SK-N-SH treated with all-trans-retinoic acid at 6 μM for 48 hours (cell line): Measurements from ENCODE around the gene C21orf58.

Source experiments
- ATAC-seq: fragments of 200-7000 bp; cut with Tn5 transposase; 3 replicates; pipeline ENCODE4 v1.9.1; 2020; ENCODE audit warnings: mild to moderate bottlenecking, moderate library complexity
- ARNTL ChIP-seq: fragments of 450-650 bp; formaldehyde crosslinking; IDR thresholded peaks from 2 replicates; pipeline ENCODE4 v1.5.0; 2020; ENCODE audit warnings: low read depth, mild to moderate bottlenecking, moderate library complexity, borderline replicate concordance
- BACH2 ChIP-seq: fragments of 250-450 bp; sonication (Bioruptor Pico); IDR thresholded peaks from 2 replicates; pipeline ENCODE4 v1.9.0; 2021; ENCODE audit warnings: mild to moderate bottlenecking, borderline replicate concordance
- CSDC2 ChIP-seq: fragments of 250-450 bp; sonication (Bioruptor Pico); IDR thresholded peaks from 2 replicates; pipeline ENCODE4 v1.5.0; 2020; ENCODE audit warnings: mild to moderate bottlenecking, moderate library complexity
- ESRRG ChIP-seq: fragments of 250-450 bp; sonication (Bioruptor Pico); IDR thresholded peaks from 2 replicates; pipeline ENCODE4 v1.6.1; 2021; ENCODE audit warnings: mild to moderate bottlenecking
- GLIS3 ChIP-seq: fragments of 250-450 bp; sonication (Bioruptor Pico); IDR thresholded peaks from 2 replicates; pipeline ENCODE4 v1.5.0; 2020; ENCODE audit warnings: mild to moderate bottlenecking, moderate library complexity
- ISL1 ChIP-seq: fragments of 250-450 bp; sonication (Bioruptor Pico); IDR thresholded peaks from 2 replicates; pipeline ENCODE4 v2.1.2; 2022; ENCODE audit warnings: mild to moderate bottlenecking, moderate library complexity
- OSR1 ChIP-seq: fragments of 250-450 bp; sonication (Bioruptor Pico); IDR thresholded peaks from 2 replicates; pipeline ENCODE4 v1.8.0; 2022; ENCODE audit warnings: moderate library complexity, mild to moderate bottlenecking, inconsistent platforms
- PPARA ChIP-seq: fragments of 250-450 bp; sonication (Bioruptor Pico); IDR thresholded peaks from 2 replicates; pipeline ENCODE4 v1.5.0; 2020; ENCODE audit warnings: mild to moderate bottlenecking, borderline replicate concordance
- RARB ChIP-seq: fragments of 250-450 bp; sonication (Bioruptor Pico); IDR thresholded peaks from 2 replicates; pipeline ENCODE4 v1.8.0; 2021; ENCODE audit warnings: mild to moderate bottlenecking, moderate library complexity
- SNAI2 ChIP-seq: fragments of 250-450 bp; sonication (Bioruptor Pico); IDR thresholded peaks from 2 replicates; pipeline ENCODE4 v1.5.0; 2020; ENCODE audit warnings: mild to moderate bottlenecking, moderate library complexity
- TCF4 ChIP-seq: fragments of 250-450 bp; sonication (Bioruptor Pico); IDR thresholded peaks from 2 replicates; pipeline ENCODE4 v1.8.0; 2021; ENCODE audit warnings: mild to moderate bottlenecking, moderate library complexity, borderline replicate concordance
- TOX ChIP-seq: fragments of 250-450 bp; sonication (Bioruptor Pico); IDR thresholded peaks from 2 replicates; pipeline ENCODE4 v1.8.0; 2021; ENCODE audit warnings: mild to moderate bottlenecking, moderate library complexity, borderline replicate concordance
- ZC3H10 ChIP-seq: fragments of 250-450 bp; sonication (Bioruptor Pico); IDR thresholded peaks from 2 replicates; pipeline ENCODE4 v1.5.1; 2021; ENCODE audit warnings: mild to moderate bottlenecking, moderate library complexity
- ZFP3 ChIP-seq: fragments of 250-450 bp; sonication (Bioruptor Pico); IDR thresholded peaks from 2 replicates; pipeline ENCODE4 v1.5.0; 2020; ENCODE audit warnings: mild to moderate bottlenecking, moderate library complexity
- ZFP30 ChIP-seq: fragments of 450-650 bp; formaldehyde crosslinking; IDR thresholded peaks from 2 replicates; pipeline ENCODE4 v1.5.0; 2022; ENCODE audit warnings: mild to moderate bottlenecking, moderate library complexity
- ZNF565 ChIP-seq: fragments of 450-650 bp; formaldehyde crosslinking; conservative IDR thresholded peaks from 2 replicates; pipeline ENCODE4 v1.5.0; 2020; ENCODE audit warnings: low read depth, mild to moderate bottlenecking, moderate library complexity
- ZNF70 ChIP-seq: fragments of 450-650 bp; formaldehyde crosslinking; IDR thresholded peaks from 2 replicates; pipeline ENCODE4 v1.5.0; 2020; ENCODE audit warnings: mild to moderate bottlenecking, moderate library complexity
- ZNF8 ChIP-seq: fragments of 450-650 bp; formaldehyde crosslinking; IDR thresholded peaks from 2 replicates; pipeline ENCODE4 v1.5.0; 2020; ENCODE audit warnings: mild to moderate bottlenecking, moderate library complexity
- TF ChIP-seq, protein P1 (sequence below): fragments of 250-450 bp; sonication (Bioruptor Pico); IDR thresholded peaks from 2 replicates; pipeline ENCODE4 v1.5.0; 2020; ENCODE audit warnings: mild to moderate bottlenecking, moderate library complexity
- TF ChIP-seq, protein P2 (sequence below): fragments of 250-450 bp; sonication (Bioruptor Pico); IDR thresholded peaks from 2 replicates; pipeline ENCODE4 v1.5.1; 2020; ENCODE audit warnings: low read depth, mild to moderate bottlenecking, moderate library complexity
- TF ChIP-seq, protein P3 (sequence below): fragments of 250-450 bp; sonication (Bioruptor Pico); IDR thresholded peaks from 2 replicates; pipeline ENCODE4 v1.5.1; 2021; ENCODE audit warnings: mild to moderate bottlenecking, moderate library complexity
- TF ChIP-seq, protein P4 (sequence below): fragments of 250-450 bp; sonication (Bioruptor Pico); IDR thresholded peaks from 2 replicates; pipeline ENCODE4 v1.8.0; 2021; ENCODE audit warnings: low read depth, mild to moderate bottlenecking, moderate library complexity, borderline replicate concordance

The C21orf58 gene

GRCh38 chr21:46351476-46352163, 27.9 kb upstream of the C21orf58 start:
- TF ChIP-seq, protein P1, sequence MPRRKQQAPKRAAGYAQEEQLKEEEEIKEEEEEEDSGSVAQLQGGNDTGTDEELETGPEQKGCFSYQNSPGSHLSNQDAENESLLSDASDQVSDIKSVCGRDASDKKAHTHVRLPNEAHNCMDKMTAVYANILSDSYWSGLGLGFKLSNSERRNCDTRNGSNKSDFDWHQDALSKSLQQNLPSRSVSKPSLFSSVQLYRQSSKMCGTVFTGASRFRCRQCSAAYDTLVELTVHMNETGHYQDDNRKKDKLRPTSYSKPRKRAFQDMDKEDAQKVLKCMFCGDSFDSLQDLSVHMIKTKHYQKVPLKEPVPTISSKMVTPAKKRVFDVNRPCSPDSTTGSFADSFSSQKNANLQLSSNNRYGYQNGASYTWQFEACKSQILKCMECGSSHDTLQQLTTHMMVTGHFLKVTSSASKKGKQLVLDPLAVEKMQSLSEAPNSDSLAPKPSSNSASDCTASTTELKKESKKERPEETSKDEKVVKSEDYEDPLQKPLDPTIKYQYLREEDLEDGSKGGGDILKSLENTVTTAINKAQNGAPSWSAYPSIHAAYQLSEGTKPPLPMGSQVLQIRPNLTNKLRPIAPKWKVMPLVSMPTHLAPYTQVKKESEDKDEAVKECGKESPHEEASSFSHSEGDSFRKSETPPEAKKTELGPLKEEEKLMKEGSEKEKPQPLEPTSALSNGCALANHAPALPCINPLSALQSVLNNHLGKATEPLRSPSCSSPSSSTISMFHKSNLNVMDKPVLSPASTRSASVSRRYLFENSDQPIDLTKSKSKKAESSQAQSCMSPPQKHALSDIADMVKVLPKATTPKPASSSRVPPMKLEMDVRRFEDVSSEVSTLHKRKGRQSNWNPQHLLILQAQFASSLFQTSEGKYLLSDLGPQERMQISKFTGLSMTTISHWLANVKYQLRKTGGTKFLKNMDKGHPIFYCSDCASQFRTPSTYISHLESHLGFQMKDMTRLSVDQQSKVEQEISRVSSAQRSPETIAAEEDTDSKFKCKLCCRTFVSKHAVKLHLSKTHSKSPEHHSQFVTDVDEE (CRISPR knock-in tag): no peak
- TF ChIP-seq, protein P2, sequence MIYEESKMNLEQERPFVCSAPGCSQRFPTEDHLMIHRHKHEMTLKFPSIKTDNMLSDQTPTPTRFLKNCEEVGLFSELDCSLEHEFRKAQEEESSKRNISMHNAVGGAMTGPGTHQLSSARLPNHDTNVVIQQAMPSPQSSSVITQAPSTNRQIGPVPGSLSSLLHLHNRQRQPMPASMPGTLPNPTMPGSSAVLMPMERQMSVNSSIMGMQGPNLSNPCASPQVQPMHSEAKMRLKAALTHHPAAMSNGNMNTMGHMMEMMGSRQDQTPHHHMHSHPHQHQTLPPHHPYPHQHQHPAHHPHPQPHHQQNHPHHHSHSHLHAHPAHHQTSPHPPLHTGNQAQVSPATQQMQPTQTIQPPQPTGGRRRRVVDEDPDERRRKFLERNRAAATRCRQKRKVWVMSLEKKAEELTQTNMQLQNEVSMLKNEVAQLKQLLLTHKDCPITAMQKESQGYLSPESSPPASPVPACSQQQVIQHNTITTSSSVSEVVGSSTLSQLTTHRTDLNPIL (CRISPR knock-in tag): no peak
- TF ChIP-seq GLIS3 (CRISPR knock-in tag) (no peak), ARNTL (no peak), ZC3H10 (CRISPR knock-in tag) (no peak), OSR1 (no peak), CSDC2 (CRISPR knock-in tag) (no peak), TOX (CRISPR knock-in tag) (no peak), ZNF565 (no peak), ZNF8 (CRISPR knock-in tag) (no peak), BACH2 (CRISPR knock-in tag) (no peak), ZFP3 (CRISPR knock-in tag) (no peak), TCF4 (CRISPR knock-in tag) (no peak), ISL1 (no peak), ESRRG (no peak), PPARA (CRISPR knock-in tag) (no peak), SNAI2 (CRISPR knock-in tag) (no peak), RARB (CRISPR knock-in tag) (no peak)
- TF ChIP-seq, protein P3, sequence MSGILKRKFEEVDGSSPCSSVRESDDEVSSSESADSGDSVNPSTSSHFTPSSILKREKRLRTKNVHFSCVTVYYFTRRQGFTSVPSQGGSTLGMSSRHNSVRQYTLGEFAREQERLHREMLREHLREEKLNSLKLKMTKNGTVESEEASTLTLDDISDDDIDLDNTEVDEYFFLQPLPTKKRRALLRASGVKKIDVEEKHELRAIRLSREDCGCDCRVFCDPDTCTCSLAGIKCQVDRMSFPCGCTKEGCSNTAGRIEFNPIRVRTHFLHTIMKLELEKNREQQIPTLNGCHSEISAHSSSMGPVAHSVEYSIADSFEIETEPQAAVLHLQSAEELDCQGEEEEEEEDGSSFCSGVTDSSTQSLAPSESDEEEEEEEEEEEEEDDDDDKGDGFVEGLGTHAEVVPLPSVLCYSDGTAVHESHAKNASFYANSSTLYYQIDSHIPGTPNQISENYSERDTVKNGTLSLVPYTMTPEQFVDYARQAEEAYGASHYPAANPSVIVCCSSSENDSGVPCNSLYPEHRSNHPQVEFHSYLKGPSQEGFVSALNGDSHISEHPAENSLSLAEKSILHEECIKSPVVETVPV (CRISPR knock-in tag): no peak
- TF ChIP-seq, protein P4, sequence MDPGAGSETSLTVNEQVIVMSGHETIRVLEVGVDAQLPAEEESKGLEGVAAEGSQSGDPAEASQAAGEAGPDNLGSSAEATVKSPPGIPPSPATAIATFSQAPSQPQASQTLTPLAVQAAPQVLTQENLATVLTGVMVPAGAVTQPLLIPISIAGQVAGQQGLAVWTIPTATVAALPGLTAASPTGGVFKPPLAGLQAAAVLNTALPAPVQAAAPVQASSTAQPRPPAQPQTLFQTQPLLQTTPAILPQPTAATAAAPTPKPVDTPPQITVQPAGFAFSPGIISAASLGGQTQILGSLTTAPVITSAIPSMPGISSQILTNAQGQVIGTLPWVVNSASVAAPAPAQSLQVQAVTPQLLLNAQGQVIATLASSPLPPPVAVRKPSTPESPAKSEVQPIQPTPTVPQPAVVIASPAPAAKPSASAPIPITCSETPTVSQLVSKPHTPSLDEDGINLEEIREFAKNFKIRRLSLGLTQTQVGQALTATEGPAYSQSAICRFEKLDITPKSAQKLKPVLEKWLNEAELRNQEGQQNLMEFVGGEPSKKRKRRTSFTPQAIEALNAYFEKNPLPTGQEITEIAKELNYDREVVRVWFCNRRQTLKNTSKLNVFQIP (CRISPR knock-in tag): no peak
- ATAC-seq: no peak

- ATAC-seq: no peak
- TF ChIP-seq, protein P3 (CRISPR knock-in tag): no peak
- TF ChIP-seq TOX (CRISPR knock-in tag): no peak
- TF ChIP-seq BACH2 (CRISPR knock-in tag): no peak
- TF ChIP-seq ZFP30 (CRISPR knock-in tag): no peak
- TF ChIP-seq RARB (CRISPR knock-in tag): no peak
- no peak for TF ChIP-seq ZC3H10 (CRISPR knock-in tag)
- no peak for TF ChIP-seq TCF4 (CRISPR knock-in tag)
- no peak for TF ChIP-seq ESRRG
These were observed 27.3 kb upstream of the C21orf58 start for GRCh38 chr21:46350981-46351380.

- ATAC-seq: no peak
- TF ChIP-seq ZFP3 (CRISPR knock-in tag): no peak
- no peak for TF ChIP-seq SNAI2 (CRISPR knock-in tag)
- TF ChIP-seq ARNTL: no peak
- no peak for TF ChIP-seq ZC3H10 (CRISPR knock-in tag)
- no peak for TF ChIP-seq ZNF70
- no peak for TF ChIP-seq ZNF8 (CRISPR knock-in tag)
- no peak for TF ChIP-seq RARB (CRISPR knock-in tag)
- TF ChIP-seq, protein P4 (CRISPR knock-in tag): no peak
- TF ChIP-seq, protein P1 (CRISPR knock-in tag): no peak
These were observed 26.9 kb upstream of the C21orf58 start for GRCh38 chr21:46350571-46350970.
